ENCODE data around the gene TRANK1.

TRANK1 gene

DNA sequence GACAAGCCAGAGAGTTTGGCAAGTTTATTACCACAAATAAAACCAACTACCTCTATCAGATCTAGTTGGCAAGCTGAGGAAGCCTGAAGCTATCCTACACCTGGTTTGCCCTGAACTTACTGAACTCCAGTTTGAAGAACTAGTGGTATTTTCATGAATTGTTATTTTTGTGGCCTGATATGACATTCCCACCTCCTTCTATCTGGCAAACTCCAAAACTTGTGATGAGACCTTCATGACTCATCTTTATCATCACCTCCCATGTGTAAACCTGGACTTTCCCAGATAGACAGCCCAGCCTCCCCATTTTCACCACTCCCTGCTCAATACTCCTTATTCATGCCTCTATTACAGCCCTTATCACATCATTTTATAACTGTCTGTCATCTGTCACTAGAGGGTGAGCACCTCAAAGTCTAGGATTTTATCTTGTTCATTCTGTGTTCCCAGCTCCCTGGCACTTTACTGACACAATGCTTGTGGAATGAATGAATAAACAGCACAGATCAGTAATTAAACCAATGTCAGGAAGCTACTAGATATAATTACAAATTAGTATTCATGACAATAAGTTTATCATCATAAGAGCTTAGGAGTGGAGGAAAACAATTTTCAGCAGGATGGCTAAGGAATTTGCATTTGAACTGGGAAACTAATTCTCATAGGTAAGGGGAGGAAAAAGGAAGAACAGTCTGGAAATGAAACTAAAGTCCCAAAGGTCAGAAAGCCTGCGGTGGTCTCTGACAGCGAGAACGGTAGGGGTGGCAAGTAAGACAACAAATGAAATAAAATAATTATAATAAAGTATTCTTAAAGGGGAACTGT, 13.2 kb upstream of the TRANK1 start:
- TF ChIP-seq SIN3A (IDR thresholded peaks at IDR 0.05; ENCODE audit: borderline replicate concordance, insufficient read depth, low read length) (no peak), POLR2AphosphoS5 (IDR thresholded peaks at IDR 0.05; ENCODE audit: low read depth, low read length) (no peak), FOXP2 (optimal IDR thresholded peaks at IDR 0.05; ENCODE audit: borderline replicate concordance, extremely low read depth, extremely low read length, insufficient read depth) (no peak), TAF1 (IDR thresholded peaks at IDR 0.05; ENCODE audit: borderline replicate concordance, insufficient read depth, low read length) (no peak)
- TF ChIP-seq, protein P1, sequence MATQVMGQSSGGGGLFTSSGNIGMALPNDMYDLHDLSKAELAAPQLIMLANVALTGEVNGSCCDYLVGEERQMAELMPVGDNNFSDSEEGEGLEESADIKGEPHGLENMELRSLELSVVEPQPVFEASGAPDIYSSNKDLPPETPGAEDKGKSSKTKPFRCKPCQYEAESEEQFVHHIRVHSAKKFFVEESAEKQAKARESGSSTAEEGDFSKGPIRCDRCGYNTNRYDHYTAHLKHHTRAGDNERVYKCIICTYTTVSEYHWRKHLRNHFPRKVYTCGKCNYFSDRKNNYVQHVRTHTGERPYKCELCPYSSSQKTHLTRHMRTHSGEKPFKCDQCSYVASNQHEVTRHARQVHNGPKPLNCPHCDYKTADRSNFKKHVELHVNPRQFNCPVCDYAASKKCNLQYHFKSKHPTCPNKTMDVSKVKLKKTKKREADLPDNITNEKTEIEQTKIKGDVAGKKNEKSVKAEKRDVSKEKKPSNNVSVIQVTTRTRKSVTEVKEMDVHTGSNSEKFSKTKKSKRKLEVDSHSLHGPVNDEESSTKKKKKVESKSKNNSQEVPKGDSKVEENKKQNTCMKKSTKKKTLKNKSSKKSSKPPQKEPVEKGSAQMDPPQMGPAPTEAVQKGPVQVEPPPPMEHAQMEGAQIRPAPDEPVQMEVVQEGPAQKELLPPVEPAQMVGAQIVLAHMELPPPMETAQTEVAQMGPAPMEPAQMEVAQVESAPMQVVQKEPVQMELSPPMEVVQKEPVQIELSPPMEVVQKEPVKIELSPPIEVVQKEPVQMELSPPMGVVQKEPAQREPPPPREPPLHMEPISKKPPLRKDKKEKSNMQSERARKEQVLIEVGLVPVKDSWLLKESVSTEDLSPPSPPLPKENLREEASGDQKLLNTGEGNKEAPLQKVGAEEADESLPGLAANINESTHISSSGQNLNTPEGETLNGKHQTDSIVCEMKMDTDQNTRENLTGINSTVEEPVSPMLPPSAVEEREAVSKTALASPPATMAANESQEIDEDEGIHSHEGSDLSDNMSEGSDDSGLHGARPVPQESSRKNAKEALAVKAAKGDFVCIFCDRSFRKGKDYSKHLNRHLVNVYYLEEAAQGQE (IDR thresholded peaks at IDR 0.05; ENCODE audit: insufficient read depth in 1 of 2, low read depth in 2 of 2, low read length in 2 of 2): no peak

DNA sequence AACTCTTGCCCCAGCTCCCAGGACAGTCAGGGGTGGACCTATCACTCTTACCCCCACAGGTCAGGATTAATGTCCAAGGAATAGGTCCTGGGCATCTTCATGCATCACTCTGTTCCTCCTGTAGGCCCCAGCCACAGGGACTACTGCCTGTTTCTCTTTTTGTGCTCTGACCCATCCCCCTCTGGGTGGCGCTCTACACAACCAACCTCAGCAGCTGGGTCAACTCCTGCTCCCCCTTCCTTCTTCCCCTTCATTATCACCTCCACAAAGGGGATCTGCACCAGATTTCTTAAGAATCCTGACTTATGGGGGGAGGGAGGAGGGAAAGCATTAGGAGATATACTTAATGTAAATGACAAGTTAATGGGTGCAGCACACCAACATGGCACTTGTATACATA, 12.2 kb upstream of the TRANK1 start:
- TF ChIP-seq POLR2AphosphoS5 (IDR thresholded peaks at IDR 0.05; ENCODE audit: low read depth, low read length) (no peak), FOXP2 (optimal IDR thresholded peaks at IDR 0.05; ENCODE audit: borderline replicate concordance, extremely low read depth, extremely low read length, insufficient read depth) (no peak), SIN3A (IDR thresholded peaks at IDR 0.05; ENCODE audit: borderline replicate concordance, insufficient read depth, low read length) (no peak), TAF1 (IDR thresholded peaks at IDR 0.05; ENCODE audit: borderline replicate concordance, insufficient read depth, low read length) (no peak)
- TF ChIP-seq, protein P1 (IDR thresholded peaks at IDR 0.05; ENCODE audit: insufficient read depth in 1 of 2, low read depth in 2 of 2, low read length in 2 of 2): no peak

DNA sequence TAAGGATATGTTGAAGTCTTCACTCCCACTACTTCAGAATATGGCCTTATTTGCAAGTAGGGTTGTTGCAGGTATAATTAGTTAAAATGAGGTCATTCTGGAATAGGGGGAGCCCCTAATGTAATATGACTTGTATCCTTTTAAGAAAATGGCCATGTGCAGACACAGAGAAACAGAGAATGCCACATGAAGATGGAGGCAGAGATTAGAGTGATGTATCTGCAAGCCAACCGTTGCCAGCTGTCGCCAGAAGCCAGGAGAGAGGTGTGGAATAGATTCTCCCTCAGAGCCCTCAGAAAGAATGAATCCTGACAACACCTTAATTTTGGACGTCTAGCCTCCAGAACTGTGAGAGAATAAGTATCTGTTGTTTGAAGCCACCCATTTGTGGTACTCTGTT, 11.3 kb upstream of the TRANK1 start:
- no peak for TF ChIP-seq POLR2AphosphoS5 (IDR thresholded peaks at IDR 0.05; ENCODE audit: low read depth, low read length)
- TF ChIP-seq TAF1 (IDR thresholded peaks at IDR 0.05; ENCODE audit: borderline replicate concordance, insufficient read depth, low read length): no peak
- TF ChIP-seq SIN3A (IDR thresholded peaks at IDR 0.05; ENCODE audit: borderline replicate concordance, insufficient read depth, low read length): no peak
- no peak for TF ChIP-seq FOXP2 (optimal IDR thresholded peaks at IDR 0.05; ENCODE audit: borderline replicate concordance, extremely low read depth, extremely low read length, insufficient read depth)

DNA sequence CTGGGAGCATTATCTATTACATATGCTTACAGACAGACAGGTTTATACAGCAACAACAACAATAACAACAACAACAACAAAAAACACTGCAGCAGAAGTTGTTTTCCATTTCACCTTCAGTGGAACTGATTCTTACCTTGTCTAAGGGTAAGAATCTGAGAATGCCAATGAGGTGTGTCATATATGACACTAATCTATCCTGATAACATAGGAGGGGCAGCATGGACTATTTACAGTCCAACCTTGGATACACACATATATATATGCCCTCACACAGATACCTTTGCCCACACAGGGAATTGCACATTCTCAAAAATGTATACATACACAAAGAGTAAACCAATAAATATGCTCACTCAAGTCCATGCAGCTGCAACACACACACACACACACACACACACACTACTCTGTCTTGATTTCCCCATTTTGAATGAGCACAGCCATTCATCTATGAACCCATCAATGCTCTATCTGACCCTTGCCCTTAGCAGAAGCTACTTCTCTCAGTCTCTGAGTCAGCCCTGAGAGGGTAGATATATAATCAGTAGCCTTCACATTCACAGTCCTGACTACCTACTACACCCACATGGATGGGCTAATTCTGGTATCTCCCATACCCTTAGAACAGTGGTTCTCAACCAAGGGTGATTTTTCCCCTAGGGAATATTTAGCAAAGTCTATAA, 9.7 kb upstream of the TRANK1 start:
- no peak for TF ChIP-seq SIN3A (IDR thresholded peaks at IDR 0.05; ENCODE audit: borderline replicate concordance, insufficient read depth, low read length)
- TF ChIP-seq, protein P1 (IDR thresholded peaks at IDR 0.05; ENCODE audit: insufficient read depth in 1 of 2, low read depth in 2 of 2, low read length in 2 of 2): no peak
- no peak for TF ChIP-seq FOXP2 (optimal IDR thresholded peaks at IDR 0.05; ENCODE audit: borderline replicate concordance, extremely low read depth, extremely low read length, insufficient read depth)
- no peak for TF ChIP-seq POLR2AphosphoS5 (IDR thresholded peaks at IDR 0.05; ENCODE audit: low read depth, low read length)
- no peak for TF ChIP-seq TAF1 (IDR thresholded peaks at IDR 0.05; ENCODE audit: borderline replicate concordance, insufficient read depth, low read length)

DNA sequence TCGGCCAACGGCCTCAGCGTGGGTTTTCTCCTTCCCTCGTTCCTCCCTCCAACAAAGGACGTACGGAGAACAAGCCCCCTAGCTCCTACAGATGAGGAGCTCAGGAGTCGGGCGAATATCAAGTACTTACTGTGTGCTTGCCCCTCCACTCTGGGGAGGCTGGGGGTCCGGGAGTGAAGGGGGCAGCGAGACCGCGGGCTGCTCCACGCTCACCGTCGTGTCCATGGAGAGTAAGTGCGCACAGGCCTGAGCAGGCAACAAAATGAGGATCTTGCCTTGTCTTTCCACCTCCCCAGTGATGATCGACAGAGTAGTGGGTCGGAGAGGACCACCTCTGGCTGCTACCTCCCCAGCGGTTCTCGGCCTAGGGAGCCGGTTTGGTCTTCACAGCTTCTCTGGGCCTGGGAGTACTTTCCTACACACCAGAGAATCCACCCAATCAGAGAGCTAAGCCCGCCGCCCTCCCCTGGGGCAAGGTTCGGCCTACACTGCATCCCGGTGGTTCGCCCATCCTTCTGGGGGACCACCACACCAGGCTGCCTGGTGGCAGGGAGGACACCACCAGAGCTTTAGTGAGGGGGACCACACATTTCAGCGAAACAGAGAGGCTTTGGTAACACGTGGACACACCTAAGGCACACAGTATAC, 603 bp upstream of the TRANK1 start:
- TF ChIP-seq, protein P1 (IDR thresholded peaks at IDR 0.05; ENCODE audit: insufficient read depth in 1 of 2, low read depth in 2 of 2, low read length in 2 of 2): no peak
- TF ChIP-seq TAF1 (IDR thresholded peaks at IDR 0.05; ENCODE audit: borderline replicate concordance, insufficient read depth, low read length) (no peak), POLR2AphosphoS5 (IDR thresholded peaks at IDR 0.05; ENCODE audit: low read depth, low read length) (no peak), FOXP2 (optimal IDR thresholded peaks at IDR 0.05; ENCODE audit: borderline replicate concordance, extremely low read depth, extremely low read length, insufficient read depth) (no peak), SIN3A (IDR thresholded peaks at IDR 0.05; ENCODE audit: borderline replicate concordance, insufficient read depth, low read length) (no peak)

All from PFSK-1 (cell line).